PFSK-1 (cell line): ENCODE results near the gene PRMT1.

Experiments
- FOXP2 ChIP-seq: optimal IDR thresholded peaks from 2 replicates; pipeline ENCODE3; 2011; ENCODE audit warnings: borderline replicate concordance, control low read depth, inconsistent platforms; ENCODE audit not compliant: insufficient read depth; ENCODE audit errors: extremely low read length, extremely low read depth
- POLR2AphosphoS5 ChIP-seq: IDR thresholded peaks from 2 replicates; pipeline ENCODE4 v1.6.1; 2012; ENCODE audit warnings: low read depth, mild to moderate bottlenecking, control low read depth, low read length, moderate library complexity
- SIN3A ChIP-seq: IDR thresholded peaks from 2 replicates; pipeline ENCODE4 v1.6.1; 2012; ENCODE audit warnings: mild to moderate bottlenecking, low read length, moderate library complexity, borderline replicate concordance; ENCODE audit not compliant: insufficient read depth
- TAF1 ChIP-seq: IDR thresholded peaks from 2 replicates; pipeline ENCODE4 v1.6.1; 2012; ENCODE audit warnings: low read length, control low read depth, borderline replicate concordance; ENCODE audit not compliant: insufficient read depth
- TF ChIP-seq, protein P1 (sequence below), 2 experiments: IDR thresholded peaks; 2 replicates each; pipeline versions ENCODE4 v1.6.1 to v1.8.0; 2011 to 2012; ENCODE audit warnings: low read depth in 2 of 2, low read length in 2 of 2, control low read depth in 1 of 2, inconsistent platforms in 1 of 2, mild to moderate bottlenecking in 1 of 2, moderate library complexity in 1 of 2; ENCODE audit not compliant: insufficient read depth in 1 of 2

PRMT1 gene

DNA sequence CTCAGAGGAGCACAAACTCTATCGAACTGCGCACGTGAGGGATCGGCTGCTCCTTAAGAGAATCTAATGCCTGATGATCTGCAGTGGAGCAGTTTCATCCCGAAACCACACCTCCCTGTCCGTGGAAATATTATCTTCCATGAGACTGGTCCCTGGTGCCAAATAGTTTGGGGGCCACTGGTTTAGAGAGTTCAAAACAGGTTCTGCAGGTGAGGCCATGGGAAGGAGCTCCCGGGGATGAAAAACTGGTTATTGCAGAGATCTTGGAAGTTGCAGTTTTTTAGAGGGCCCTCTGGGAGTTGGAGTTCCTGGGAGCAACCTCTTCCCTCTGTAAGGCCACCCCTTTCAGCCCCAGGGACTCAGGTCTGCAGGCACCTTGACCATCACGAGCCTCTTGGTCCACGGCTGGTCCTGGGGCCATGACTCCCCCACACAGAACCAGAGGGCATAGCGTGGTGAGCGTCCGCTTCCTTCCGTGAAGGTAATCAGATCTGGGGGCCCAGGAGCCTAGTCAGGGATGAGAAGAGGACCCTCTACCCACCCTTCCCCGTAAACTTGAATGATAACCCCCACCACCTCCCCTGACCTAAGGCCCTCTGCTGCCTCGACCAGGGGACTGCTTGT, 16.6 kb upstream of the PRMT1 start:
- TF ChIP-seq FOXP2 (no peak), POLR2AphosphoS5 (no peak), TAF1 (no peak), SIN3A (no peak)
- TF ChIP-seq, protein P1, sequence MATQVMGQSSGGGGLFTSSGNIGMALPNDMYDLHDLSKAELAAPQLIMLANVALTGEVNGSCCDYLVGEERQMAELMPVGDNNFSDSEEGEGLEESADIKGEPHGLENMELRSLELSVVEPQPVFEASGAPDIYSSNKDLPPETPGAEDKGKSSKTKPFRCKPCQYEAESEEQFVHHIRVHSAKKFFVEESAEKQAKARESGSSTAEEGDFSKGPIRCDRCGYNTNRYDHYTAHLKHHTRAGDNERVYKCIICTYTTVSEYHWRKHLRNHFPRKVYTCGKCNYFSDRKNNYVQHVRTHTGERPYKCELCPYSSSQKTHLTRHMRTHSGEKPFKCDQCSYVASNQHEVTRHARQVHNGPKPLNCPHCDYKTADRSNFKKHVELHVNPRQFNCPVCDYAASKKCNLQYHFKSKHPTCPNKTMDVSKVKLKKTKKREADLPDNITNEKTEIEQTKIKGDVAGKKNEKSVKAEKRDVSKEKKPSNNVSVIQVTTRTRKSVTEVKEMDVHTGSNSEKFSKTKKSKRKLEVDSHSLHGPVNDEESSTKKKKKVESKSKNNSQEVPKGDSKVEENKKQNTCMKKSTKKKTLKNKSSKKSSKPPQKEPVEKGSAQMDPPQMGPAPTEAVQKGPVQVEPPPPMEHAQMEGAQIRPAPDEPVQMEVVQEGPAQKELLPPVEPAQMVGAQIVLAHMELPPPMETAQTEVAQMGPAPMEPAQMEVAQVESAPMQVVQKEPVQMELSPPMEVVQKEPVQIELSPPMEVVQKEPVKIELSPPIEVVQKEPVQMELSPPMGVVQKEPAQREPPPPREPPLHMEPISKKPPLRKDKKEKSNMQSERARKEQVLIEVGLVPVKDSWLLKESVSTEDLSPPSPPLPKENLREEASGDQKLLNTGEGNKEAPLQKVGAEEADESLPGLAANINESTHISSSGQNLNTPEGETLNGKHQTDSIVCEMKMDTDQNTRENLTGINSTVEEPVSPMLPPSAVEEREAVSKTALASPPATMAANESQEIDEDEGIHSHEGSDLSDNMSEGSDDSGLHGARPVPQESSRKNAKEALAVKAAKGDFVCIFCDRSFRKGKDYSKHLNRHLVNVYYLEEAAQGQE (IDR thresholded peaks at IDR 0.05; ENCODE audit: insufficient read depth in 1 of 2, low read depth in 2 of 2, low read length in 2 of 2): no peak

DNA sequence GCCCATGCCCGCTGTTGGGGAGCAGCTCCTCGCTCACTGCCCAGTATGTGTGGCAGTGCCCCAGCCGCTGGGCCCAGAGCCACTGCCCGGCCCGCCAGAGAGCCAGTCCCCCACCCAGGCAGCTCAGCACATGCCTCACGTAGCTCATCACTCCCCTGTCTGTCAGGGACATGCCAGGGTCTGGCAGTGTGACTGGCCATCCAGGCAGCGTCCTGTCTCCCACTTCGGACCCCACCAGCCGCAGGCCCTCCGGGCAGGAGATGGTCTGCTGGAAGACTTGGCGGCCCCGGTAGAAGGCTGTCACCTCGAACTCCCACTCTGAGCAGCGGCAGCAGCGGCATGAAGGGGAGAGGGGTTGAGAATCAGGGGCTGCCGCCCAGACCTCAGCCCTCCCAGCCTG, 15.1 kb upstream of the PRMT1 start:
- TF ChIP-seq SIN3A (no peak), TAF1 (no peak), POLR2AphosphoS5 (no peak), FOXP2 (no peak)
- TF ChIP-seq, protein P1 (IDR thresholded peaks at IDR 0.05; ENCODE audit: insufficient read depth in 1 of 2, low read depth in 2 of 2, low read length in 2 of 2): no peak

DNA sequence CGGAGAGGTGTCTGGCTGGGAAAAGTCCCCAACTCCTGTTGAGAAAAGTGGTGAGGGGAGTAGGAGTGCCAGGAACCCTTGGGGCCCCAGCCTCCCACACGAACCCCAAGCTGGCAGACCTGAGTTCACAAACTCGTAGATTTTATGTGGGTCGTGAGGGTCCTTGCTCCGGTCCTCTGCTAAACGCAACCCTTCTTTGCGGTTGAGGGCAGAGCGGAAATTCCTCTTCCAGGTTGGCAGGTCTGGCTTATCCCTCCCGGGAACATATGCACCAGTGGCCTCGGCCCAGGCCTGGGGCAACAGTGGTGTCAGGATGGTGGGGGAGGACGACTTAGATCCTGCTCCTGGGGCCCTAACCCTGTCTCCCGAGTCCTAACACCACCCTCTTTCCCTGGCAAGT, 13.8 kb upstream of the PRMT1 start:
- no peak for TF ChIP-seq TAF1
- no peak for TF ChIP-seq SIN3A
- no peak for TF ChIP-seq POLR2AphosphoS5
- no peak for TF ChIP-seq FOXP2
- TF ChIP-seq, protein P1 (IDR thresholded peaks at IDR 0.05; ENCODE audit: insufficient read depth in 1 of 2, low read depth in 2 of 2, low read length in 2 of 2): no peak

DNA sequence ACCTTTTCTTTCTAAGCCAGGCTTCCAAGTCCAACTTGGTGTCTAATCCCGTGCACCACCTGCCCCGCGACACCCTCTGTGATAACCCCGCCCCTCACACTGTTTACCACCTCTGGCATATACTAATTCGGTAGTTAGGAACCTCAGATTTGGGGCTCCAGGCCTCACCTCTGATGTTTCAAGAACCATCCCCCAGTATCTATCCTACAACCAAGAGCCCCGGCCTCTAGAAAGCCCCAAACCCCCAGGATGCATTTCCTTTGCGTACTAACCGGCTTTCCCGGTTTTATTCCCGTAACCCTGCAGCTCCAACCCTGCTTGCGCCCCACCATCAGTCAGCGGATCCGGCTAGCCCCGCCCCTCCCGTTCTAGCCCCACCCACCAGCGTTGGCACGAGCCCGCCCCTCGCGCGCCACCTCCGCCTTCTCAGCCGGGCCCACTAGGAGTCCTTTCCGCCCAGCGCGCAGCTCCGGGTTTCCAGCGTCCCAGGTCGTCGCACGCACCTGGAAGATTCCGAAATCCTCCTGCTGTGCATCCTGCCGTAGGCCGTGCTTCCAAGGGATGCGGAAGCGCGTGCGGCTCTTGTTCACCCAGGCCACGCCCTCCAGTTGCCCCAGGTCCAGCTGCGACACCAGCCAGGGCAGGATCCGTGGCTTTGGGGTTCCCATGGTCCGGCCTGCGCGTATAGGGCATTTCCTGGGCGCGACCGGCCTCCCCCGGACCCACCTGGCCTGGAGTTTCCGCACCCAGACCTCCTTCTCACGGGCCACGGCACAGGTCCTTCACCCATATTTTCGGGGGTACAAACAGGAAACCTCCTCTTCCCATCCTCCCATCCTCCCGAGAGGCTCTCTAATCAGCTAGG, 12.7 kb upstream of the PRMT1 start:
- peak; percentile 83 for TF ChIP-seq POLR2AphosphoS5
- TF ChIP-seq SIN3A: no peak
- TF ChIP-seq TAF1: peak; percentile 45; the same call in 1 of the 2 replicates
- peak; percentile 72 for TF ChIP-seq FOXP2
- TF ChIP-seq, protein P1 (IDR thresholded peaks at IDR 0.05; ENCODE audit: insufficient read depth in 1 of 2, low read depth in 2 of 2, low read length in 2 of 2): 0 out of 4 replicates have a peak, but pooled peaks of 1 of the 2 experiments have one; percentile 21
